HG02610 (cell line): Measurements from ENCODE around the gene DLG3.

Experiments used
- ATAC-seq: cut with Tn5 transposase; IDR thresholded peaks from one replicate; pipeline ENCODE4 v1.9.1; 2021; ENCODE audit warnings: mild to moderate bottlenecking, moderate library complexity; ENCODE audit not compliant: unreplicated experiment

Gene DLG3

DNA sequence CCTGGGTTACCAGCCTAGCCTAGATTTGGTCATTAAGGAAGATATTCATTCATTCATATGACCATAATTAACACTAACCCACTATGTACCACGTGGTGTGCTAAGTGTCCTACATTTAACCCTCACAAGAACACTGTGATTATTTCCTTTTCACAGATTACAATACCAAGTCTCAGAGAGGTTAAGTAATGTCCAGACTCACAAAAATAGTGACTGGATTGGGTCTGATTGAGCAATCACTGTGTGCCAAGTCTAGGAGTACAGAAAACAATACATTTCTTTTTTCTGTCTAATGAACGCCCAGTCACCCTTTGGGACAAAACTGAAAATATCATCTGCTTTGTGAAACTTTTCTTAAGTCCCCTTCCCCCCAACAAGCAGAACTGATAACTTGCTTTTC lies 7.6 kb upstream of the DLG3 start:
- ATAC-seq, result no peak

DNA sequence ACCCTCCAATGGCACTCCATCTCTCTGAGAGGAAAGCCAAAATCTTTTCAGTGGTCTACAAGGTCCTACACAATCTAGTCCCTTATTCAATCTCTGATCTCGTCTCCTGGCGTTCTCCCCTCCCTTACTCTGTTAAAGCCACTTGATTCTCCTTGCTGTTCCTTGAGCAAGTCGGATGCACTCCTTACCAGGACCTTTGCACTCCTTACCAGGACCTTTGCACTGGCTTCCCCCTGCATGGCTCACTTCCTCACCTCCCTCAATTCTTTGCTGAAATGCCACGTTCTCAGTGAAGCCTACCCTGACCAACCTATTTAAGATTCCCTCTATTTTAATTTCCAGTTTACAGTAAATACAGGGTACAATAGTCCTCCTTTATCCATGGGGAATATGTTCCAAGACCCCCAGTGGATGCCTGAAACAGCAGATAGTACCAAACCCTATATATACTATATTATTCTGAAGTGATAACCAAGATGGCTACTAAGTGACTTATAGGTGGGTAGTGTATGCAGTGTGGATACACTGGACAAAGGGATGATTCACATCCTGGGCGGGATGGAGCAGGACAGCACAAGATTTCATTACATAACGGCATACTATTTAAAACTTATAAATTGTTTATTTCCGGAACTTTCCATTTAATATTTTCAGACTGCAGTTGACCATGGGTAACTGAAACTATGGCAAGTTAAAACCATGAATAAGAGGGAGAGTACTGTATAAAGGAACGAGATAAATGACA lies 6.5 kb upstream of the DLG3 start:
- ATAC-seq, result no peak

DNA sequence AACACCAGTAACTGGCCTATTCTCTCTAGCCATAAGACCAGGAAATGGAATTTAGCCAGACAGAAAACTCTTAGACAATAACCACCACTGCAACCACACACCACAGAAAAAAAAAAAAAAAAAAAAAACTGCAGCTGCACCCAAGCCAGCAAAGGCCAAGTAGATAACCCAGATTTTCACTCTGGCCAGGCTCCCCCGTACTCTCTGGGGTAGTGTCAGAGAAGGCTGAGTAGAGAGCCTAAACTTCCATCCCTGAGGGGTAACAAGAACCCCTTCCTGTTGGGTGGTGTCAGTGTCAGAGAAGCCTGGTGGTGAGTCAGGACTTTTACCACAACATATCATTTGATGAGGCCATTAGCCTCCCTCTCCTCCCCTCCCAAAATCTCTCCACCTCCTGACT lies 5.6 kb upstream of the DLG3 start:
- ATAC-seq, result no peak

DNA sequence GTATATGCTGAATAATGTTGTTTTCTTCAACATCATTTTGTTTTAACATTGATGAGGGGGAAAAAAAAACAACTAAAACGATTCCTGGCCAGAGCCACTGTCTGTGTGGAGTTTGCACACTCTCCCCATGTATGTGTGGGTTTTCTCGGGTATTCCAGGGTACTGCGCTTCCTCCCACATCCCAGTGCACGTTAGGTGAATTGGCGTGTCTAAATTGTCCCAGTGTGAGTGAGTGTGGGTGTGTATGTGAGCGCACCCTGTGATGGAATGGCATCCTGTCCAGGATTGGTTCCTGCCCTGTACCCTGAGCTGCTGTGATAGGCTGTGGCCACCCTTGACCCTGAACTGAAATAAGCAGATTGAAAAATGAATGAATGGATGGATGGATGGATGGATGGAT lies 2.4 kb upstream of the DLG3 start:
- no peak for ATAC-seq

DNA sequence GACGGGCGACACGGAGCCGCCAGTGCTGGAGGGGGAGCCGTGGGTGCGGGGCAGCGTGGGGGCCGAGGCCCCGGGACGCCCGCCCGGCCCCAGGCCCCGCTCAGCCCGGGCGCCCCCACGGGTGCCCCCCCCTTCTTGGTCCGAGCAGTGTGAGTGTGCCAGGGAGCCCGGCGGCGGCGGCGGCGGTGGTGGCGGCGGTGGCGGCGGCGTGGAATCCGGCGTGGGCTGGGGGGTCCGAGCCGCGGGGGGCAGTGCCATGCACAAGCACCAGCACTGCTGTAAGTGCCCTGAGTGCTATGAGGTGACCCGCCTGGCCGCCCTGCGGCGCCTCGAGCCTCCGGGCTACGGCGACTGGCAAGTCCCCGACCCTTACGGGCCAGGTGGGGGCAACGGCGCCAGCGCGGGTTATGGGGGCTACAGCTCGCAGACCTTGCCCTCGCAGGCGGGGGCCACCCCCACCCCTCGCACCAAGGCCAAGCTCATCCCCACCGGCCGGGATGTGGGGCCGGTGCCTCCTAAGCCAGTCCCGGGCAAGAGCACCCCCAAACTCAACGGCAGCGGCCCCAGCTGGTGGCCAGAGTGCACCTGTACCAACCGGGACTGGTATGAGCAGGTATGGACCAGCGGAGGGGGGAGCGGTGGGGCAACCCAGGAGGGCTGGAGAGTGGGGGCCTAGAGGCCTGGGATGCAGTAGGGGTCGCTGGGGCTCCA lies 466 bp downstream of the DLG3 start:
- ATAC-seq, result no peak

DNA sequence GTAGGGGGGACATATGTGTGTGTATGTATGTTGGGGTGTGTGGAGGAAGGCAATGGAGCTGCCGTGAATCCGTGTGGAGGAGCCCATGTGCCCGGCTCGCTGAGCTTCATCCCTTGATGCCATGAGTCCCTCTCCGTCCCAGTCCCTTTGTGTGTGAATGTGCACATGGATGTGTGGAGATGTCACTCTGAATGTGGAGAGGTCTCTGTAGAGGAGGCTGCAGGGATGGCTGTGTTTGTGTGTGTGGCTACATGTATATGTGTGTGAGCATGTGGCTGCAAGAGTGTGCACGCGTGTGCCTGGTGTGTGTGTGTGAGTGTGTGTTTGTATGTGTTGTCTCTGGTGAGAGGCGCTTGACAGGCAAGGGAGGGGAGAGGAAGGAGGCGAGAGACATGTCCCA lies 1.3 kb downstream of the DLG3 start:
- no peak for ATAC-seq

DNA sequence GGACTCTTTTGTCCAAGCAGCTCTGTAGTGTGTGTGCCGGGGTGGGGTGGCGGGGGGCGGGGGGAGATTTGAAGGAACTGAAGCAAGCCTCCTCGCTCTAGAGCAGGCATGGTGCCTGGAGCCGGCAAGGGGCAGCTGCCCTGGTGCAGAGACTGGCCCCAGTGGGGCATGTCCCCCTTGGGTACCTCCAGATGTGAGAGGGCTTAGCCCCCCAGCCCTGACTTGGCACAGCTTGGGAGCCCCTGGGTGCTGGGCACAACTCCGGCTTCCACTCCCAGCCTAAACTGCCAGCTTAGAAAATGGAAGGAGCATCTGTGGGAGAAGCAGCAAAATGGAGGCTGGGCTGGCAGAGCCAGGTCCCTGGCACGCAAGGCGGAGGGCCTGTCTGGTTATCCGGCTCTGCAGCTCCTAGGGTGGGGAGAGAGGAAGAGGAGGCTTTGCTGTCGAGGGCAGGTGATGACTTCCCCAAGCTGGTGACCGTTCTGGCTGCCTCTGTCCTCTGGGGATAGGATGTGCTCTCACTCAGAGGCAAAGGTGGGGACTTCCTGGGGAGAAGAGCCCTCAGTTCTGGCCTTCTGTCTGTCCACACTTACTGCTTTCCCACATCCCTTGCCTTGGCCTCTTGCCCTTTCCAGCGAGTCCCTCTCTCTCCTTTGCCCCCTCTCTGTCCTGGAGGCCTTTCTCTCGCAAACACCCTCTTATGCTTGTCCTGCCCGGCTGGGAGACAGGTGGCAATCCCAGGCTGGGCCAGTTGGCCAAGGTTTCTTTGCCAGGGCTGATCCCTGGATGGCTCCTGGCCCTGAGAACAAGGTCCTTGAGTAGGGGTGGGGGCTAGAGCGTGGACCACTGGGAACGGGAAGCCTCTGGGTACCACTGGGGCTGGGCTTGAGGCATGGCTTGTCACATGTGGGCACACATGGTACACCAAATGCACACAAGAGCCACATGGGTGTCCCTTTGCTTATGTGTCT lies 2.0 kb downstream of the DLG3 start:
- ATAC-seq, result no peak

DNA sequence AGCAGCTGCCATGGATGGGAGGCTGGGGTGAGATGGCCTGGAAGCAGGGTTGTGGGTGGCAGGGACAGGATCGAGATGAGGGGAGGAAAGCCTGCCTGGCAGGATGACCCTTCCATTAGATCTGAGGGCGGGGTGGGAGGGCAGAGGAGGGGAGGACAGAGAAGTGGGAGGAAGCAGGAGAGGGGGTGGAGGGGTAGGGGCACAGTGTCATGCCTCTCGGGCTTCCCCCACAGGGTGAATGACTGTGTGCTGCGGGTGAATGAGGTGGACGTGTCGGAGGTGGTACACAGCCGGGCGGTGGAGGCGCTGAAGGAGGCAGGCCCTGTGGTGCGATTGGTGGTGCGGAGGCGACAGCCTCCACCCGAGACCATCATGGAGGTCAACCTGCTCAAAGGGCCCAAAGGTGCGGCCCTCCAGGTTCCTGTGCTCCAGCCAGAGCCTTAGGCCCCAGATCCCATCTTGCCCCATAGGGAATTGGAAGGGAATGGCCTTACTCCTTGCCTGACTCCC lies 4.9 kb downstream of the DLG3 start:
- no peak for ATAC-seq

DNA sequence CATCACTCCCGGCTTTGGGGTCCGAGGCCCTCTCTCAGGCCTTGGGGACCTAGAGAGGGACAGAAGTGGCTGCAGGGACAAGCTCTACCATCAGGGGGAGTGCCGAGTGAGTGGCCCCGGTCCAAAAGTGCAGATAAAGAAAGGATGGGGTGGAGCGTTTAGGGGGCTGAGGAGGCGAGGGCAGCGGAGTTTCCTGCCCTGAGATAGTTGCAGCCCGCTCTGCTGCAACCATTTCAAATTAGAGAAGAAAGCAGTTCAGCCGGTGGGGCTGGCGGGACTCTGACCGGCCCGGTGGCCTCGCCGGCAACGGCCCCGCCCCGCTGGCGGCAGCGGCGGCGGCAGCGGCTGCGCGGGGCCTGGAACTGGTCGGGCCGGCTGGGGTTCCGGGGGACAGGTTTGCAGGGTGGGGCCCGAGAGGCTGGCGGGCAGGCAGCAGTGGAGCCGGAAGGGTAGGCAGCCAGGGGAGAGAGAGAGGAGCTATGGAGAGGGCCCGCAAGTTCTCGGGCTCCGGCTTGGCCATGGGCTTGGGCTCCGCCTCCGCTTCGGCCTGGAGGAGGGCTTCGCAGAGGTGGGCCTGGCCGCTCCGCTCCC lies 7.6 kb downstream of the DLG3 start:
- peak; percentile 38 for ATAC-seq

DNA sequence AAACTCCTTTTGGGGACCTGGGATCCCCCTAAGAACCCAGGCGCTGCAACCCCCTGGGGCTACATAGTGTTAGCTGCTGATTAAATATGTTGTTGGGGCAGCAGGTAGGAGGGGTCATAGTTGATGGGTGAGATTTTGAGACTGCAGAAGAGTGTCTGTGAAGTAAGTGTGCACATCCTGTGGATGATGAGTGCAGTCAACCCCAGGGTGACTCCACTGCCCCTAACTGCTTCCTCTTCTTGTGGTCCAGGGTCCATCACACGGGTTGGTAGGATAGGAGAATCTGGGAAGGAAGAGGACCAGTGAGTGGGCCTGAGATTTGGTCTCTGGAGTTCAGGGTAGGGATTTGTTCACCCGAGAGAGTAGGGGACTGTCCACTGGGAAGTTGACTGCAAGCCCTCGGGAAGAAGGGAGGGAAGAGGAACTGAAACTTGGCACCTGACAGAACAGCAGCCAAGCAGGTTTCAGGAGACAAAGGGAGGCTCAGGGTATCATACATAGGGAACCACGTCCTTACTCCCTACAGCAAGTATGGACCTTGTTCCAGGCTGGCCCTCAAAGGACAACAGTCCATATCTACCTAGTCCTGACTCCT lies 8.5 kb downstream of the DLG3 start:
- no peak for ATAC-seq

DNA sequence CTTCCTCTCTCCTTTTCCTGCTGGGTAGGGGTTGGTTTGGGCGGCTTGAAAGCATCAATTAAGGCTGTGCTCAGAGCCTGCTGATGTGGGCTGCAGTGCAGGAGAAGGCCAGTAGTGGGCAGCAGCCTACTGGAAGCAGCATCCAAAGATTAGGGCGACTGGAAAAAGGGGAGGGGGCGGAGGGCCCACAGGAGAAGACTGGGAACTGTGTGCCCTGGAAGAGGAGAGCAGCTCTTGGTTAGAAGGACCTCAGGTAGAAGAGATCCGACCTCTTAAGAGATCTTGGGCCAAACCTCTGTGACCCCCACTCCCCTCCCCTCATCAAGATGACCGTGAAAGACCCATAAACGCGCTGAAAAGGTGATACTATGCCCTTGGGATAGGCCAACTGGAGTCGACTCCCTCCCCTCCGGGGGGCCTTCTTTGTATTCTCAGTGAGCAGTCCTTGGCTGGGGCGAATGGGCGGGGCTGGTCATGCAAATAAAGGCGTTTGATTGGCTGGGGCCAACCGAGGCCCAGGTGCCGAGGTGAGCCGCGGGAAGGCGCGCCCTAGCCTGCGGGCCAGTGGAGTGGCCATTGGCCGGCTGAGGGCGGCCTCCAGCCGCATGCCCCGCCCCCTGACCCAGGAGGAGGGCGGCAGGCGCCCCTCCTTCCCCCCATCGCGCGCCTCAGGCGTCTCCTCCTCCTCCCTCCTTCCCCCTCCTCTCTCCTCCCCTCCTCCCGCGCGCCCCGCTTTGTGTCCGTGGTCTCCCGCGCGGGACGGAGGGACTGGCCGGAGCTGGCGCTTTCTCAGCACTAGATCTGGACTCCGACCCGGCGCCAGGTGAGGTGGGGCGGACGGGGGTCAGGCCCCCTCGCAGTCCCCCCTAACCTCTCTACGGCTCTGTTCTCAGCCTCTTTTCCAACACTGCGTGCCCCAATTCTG lies 10.1 kb downstream of the DLG3 start:
- ATAC-seq, result no peak

DNA sequence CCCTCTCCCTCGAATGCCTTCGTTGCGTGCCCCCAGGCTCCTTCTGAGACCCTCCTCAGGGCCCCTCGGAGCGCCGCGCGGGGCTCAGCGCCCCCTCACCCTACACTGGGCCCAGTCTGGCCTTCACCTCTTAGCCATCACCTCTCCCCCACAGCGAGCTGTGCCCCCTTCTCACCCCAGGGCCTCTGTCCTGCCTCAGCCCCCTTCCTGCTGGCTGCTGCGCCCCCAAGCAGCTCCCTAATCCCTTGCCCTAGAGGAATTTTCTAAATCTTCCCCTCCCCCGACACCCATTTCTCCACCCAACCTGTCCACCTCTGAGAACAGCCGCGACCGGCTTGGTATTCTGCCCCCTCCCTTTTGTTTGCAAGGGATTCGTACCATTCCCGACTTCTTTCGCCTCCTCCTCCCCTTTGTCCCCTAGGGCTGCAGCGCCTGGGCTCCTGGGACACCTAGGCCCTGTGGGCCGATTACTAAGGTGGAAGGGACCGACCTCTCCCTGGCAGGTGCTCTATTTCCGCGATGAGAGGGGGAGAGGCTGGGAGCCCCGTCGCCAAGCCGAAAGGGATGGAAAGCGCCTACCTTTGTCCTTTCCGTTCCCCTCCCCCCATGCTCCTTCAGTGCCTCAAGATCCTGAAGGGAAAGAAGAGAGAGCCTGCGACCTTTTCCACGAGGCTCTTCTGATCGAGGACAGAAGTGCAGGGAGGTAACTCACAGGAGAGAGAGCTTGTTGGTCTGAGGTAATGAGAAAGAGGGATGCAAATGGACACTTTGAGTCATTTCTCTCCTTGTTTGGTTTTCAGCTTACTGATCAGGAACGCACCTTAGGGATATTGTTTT lies 10.9 kb downstream of the DLG3 start:
- ATAC-seq, result peak; percentile 44

DNA sequence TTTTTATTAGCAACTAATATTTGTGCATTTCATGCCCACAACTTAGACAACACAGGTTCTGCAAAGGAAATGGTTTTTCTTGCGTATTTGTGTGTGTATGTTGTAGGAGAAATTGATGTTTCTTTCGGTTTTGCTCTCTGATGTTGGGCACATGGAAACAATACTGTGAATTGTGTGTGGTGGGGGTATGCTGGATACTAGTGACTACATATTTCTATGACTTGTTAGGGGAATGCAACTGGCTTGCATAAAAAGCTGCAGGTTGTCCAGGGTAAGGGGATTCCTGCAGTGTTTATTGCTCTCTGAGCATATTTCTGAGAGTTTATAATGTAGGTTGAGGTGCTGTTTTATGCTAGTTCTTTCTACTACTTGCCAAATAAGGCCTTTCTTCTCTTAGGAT lies 11.6 kb downstream of the DLG3 start:
- ATAC-seq, result peak; percentile 38

DNA sequence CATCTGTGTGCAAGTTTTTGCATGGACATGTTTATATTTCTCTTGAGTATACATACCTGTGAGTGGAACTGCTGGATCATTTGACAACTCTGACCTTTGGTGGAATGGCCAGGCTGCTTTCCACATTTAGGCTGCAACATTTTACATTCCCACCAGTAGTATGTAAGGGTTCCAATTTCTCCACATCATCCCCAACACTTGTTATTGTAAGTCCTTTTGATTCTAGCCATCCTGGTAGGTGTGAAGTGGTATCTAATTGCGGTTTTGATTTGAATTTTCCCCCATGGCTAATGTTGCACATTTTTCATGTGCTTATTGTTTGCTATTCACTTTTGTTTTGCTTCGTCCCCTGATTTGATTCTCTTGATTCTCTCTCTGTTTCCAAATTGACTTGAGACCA lies 16.4 kb downstream of the DLG3 start:
- ATAC-seq, result no peak

DNA sequence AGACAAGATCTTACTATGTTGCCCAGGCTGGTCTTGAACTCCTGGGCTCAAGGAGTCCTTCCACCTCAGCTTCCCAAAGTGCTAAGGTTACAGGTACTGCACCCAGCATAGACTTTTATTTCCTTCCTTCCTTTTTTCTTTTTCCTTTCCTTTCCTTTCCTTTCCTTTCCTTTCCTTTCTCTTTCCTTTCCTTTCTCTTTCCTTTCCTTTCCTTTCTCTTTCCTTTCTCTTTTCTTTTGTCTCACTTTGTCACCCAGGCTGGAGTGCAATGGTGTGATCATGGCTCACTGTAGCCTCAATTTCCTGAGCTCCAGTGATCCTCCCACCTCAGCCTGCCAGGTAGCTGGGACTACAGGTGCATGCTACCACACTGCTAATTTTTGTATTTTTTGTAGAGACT lies 19.4 kb downstream of the DLG3 start:
- ATAC-seq, result no peak

DNA sequence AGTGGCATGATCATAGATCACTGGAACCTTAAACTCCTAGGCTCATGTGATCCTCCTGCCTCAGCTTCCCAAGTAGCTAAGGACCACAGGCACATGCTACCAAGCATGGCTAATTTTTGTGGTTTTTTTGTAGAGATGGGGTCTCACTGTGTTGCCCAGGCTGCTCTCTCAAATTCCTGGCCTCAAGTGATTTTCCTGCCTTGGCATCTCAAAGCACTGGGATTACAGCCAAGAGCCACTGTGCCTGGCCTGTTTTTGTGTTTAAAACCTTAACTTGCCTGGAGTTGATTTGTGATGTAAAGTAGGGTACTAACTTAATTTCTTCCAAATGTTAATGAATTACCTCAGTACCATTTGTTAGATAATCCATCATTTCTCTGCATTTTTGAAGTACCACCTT lies 22.3 kb downstream of the DLG3 start:
- no peak for ATAC-seq

DNA sequence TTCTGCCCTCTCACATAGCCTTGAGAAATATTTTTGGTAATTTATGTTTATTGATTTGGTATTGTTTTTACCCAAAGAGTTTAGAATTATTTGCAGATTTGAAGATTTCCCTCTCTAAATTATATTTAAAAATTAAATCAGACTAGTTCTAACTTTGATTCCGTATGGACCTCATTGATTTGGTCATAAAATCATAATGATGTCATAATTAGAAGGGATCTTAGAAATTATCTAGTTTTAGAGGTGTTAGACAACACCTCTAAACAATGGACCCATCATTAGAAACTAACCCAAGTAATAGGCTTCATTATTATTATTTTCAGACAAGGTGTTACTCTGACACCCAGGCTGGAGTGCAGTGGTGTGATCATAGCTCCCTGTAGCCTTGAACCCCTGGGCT lies 24.1 kb downstream of the DLG3 start:
- no peak for ATAC-seq

DNA sequence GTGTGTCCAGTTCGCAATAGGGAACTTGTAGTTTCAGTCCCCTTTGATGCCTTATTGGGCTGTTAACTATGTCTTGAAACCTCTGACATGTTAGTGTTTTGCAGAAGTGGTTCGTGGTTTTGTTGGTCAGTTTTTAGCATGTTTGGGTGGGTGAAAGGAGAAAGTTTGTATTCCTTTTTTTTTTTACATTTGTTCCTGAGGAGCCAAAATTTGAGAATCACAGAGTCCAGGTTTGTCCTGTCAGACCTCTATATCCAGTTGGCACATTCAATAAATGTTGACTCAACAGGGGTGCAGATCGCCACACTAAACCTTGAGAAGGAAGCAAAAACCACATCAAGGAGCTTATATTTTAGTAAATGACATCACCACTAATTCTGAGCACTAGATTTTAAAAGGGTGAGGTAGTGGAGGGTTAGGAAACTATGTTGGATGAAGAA lies 26.2 kb downstream of the DLG3 start:
- peak; percentile 79 for ATAC-seq
